HG03354 (cell line): Measurements from ENCODE around the gene KANK3.
"Not testable (repeated sequence)": the region's sequence is repeated elsewhere in the genome, so short reads cannot be mapped to it uniquely, and the experiment has no call there.

Source experiments
- ATAC-seq: cut with Tn5 transposase; IDR thresholded peaks from one replicate; pipeline ENCODE4 v1.9.1; 2021; ENCODE audit warnings: mild to moderate bottlenecking; ENCODE audit not compliant: unreplicated experiment, poor library complexity, severe bottlenecking

KANK3 gene

DNA sequence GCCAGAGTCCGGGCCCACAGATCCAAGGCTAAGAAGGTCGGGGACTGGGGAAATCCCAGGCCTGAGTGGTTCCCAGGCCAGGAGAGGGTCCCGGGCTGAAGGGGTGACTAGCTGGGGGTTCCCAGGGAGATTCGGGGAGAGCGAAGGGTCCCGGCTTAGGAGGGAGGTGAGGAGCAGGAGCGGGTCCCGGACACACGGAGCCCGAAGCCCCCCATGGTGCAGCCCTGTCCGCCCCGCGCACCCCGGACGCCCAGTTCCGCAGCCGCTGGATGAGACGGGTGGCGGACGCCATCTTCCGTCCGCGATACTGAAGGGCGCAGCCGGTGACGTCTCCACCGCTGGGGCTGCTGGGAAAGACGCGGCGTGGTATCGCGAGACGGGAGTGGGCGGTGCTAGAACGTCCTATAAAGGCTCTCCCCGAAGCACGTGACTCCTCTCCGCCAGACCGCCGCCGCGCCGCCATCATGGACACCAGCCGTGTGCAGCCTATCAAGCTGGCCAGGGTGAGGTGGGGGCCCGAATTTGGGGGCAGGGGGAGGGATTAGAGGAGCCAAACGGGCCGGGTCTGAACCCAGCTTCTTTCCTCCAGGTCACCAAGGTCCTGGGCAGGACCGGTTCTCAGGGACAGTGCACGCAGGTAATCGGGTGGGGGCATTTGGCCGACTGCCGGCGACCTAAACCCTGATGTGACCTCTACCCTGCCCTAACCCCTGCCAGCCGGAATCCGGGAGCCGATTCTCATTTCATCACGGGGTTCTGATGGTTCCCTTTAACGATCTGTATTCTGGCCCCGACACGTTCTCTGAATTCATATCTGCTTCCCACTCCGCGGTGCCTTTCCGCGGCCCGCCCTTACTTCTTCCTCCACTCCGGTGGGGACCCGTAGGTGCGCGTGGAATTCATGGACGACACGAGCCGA lies 21.7 kb downstream of the KANK3 start, which contains the start of the genes NDUFA7 and RPS28:
Gene NDUFA7, minus strand, starts transcription at position 309 of the 919 bp plus-strand sequence. Its CDS starts 17 bp downstream, at position 292.
Gene RPS28, plus strand, starts transcription at position 430 of the 919 bp plus-strand sequence. Its CDS starts 35 bp downstream, at position 465.
- peak; percentile 90 for ATAC-seq

DNA sequence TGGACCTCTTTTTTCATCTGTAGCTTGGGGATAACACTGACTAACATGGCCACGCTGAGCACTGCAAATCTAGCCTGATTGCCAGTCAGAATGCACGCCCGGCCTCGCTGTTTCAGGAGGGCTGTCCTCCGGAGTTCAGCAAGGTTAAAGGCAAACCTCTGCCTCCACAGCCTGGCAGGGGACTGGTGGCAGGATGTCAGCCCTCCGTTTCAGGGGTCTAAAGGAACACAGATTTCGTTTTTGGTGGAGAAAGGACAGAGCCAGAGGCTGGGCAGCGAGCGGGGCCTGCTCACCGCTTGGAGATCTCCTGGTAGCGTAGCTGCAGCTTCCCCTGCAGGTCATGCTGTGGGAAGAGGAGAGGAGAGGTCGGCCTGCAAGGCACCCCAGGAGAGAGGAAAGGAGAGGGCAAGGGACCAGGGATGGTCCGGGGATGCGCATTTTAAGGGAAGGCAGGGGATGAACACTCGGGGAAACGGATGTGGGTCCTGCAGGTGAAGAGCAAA lies 22.4 kb downstream of the KANK3 start:
- ATAC-seq, result peak; percentile 2

DNA sequence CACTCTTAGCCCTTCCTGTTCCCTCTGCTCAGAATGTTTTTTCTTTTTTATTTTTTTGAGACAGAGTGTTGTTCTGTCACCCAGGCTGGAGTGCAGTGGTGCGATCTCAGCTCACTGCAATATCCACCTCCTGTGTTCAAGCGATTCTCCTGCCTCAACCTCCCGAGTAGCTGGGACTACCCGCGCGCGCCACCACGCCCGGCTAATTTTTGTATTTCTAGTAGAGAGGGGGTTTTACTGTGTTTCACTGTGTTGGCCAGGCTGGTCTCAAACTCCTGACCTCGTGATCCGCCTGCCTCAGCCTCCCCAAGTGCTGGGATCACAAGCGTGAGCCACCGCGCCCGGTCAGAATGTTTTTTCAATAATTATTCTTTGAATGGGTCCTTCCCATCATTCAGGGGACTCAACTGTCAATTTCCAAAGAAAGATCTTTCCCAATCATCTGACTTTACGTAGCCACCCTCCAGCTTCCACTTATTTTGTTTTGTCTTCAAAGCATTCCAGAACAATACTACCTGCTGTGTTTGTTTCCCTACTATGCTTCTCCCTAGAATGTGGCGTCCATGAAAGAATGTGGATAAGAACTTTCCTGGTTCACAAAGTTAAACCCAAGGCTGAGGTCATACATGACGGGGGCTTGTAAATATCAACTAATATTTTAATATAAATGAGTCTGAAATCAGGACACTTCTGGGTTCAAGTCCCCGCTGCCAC lies 23.1 kb downstream of the KANK3 start:
- ATAC-seq, result no peak

DNA sequence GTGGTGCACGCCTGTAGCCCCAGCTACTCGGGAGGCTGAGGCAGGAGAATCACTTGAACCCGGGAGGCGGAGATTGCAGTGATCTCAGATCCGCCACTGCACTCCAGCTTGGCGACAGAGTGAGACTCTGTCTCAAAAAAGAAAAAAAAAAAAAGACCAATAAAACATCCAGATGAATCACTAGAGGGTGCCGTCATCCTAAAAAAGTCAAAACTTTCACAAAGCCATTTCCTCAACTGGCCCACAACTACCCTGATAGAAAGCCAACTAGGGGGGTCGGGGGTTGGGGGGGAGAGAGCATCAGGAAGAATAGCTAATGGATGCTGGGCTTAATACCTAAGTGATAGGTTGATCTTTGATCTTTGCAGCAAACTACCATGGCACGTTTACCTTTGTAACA lies 24.2 kb downstream of the KANK3 start:
- ATAC-seq, result not testable (repeated sequence)

DNA sequence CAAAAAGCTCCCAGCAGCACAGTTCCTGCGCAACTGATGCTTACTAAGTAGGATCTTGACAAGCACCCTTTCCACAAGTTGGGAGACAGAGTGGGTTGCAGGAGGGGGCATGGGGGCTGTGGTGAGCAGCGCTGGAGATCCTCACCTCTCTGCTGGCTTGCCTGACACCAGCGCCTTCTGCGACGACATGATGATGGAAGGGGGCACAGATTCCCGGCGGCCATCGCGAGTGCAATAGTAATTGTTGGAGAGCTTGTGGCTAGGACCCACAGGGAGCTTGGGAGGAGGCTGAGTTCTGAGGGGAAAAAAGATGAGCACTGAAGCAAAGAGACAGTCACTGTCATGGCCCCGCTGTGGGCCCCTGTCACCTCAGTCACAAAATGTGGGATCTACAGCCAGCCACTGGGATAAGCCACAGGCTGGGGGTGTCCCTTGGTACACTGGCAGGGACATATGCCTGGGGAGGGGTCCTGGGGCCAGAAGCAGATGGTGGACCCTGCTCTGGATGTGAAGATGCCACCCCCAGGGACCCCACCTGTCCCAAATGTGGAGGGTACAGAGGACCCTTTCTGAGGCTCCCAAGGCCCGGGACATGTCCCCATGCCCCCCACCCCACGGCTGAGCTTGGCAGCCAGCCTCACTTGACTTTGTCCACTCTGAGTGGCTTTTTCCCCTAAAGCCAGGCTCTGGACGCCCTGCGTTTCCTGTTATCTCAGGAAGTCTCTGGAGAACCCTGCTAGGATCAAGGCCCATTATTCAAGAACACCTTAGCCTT lies 26.5 kb downstream of the KANK3 start:
- no peak for ATAC-seq

DNA sequence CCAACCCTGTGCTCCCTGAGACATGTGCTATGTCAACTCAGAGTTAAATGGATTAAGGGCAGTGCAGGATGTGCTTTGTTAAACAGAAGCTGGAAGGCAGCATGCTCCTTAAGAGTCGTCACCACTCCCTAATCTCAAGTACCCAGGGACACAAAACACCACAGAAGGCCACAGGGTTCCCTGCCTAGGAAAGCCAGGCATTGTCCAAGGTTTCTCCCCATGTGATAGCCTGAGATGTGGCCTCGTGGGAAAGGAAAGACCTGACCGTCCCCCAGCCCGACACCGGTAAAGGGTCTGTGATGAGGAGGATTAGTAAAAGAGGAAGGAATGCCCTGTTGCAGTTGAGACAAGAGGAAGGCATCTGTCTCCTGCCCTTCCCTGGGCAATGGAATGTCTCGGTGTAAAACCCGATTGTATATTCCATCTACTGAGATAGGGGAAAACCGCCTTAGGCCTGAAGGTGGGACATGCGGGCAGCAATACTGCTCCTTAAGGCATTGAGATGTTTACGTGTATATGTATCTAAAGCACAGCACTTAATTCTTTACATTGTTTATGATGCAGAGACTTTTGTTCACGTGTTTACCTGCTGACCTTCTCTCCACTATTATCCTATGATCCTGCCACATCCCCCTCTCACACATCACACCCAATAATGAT lies 28.0 kb downstream of the KANK3 start:
- ATAC-seq, result not testable (repeated sequence)

DNA sequence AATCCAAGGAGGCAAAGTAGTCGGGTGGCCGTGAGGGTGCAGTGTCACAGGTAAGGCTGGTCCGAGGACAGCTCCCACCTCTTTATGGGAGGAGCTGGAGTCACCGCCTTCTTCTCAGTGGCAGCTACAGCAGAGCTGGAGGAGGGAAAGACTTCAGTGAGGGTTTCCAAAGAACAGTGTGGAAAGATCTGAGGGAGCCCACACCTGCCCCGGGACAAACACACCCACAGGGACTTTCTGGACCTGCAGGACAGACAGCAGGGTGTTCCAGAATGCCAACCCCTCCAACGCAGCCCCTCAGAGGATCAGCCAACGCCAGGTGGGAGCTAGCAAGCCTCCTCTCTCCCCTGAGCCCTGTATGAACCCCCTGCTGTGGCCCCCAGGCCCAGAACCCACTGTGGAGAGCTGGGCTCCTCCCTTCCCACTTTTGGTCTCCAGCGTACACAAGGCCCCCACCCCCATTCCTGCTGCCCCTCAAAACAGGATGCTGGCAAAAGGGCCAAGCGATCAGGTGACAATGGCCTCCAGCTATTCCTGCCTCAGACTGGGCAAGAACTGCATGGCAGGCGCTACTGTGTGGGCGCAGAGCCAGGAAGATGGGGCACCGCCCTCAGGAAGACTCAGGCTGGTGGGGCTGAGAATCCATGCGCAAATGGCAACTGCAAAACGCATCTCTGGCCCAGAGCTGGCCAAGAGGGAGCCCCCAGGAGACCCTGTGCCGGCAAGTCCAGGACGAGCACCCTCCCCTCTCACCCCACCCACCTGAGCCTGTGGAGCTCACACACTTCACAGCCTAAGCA lies 31.4 kb downstream of the KANK3 start:
- no peak for ATAC-seq

DNA sequence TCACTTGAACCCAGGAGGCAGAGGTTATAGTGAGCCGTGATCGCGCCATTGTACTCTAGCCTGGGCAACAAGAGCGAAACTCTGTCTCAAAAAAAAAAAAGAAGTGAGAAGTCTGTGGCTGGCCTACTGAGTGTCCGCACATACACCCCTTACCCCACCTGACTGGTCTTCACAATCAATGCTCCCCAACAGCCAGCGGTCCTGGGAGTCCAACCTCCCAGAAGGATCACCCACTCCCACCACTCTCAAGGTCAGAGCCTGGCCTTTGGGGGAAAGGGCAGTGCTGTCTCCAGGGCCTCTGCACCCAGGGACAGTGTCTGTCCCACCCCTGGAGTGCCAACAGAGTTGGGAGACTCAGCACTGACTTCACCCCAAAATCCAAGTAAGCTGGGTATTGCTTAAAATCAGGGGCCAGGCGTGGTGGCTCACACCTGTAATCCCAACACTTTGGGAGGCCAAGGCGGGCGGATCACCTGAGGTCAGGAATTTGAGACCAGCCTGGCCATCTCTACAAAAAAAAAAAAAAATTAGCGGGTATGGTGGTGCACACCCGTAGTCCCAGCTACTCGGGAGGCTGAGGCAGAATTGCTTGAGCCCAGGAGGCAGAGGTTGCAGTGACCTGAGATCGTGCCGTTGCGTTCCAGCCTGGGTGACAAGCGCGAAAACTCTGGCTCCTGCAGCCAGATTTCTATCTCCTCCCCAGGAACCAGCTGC lies 32.6 kb downstream of the KANK3 start:
- no peak for ATAC-seq

DNA sequence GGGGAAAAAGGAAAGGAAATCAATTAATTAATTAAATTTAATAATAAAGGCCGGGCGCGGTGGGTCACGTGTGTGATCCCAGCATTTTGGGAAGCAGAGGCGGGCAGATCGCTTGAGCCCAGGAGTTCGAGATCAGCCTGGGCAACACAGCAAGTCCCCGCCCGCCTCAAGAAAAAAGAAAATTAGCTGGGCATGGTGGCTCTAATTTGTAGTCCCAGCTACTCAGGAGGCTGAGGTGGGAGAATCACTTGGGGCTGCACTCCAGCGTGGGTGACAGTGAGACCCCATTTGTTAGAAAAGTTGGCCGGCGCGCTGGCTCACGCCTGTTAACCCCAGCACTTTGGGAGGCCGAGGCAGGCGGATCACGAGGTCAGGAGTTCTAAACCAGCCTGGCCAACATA lies 34.2 kb downstream of the KANK3 start:
- ATAC-seq, result no peak

DNA sequence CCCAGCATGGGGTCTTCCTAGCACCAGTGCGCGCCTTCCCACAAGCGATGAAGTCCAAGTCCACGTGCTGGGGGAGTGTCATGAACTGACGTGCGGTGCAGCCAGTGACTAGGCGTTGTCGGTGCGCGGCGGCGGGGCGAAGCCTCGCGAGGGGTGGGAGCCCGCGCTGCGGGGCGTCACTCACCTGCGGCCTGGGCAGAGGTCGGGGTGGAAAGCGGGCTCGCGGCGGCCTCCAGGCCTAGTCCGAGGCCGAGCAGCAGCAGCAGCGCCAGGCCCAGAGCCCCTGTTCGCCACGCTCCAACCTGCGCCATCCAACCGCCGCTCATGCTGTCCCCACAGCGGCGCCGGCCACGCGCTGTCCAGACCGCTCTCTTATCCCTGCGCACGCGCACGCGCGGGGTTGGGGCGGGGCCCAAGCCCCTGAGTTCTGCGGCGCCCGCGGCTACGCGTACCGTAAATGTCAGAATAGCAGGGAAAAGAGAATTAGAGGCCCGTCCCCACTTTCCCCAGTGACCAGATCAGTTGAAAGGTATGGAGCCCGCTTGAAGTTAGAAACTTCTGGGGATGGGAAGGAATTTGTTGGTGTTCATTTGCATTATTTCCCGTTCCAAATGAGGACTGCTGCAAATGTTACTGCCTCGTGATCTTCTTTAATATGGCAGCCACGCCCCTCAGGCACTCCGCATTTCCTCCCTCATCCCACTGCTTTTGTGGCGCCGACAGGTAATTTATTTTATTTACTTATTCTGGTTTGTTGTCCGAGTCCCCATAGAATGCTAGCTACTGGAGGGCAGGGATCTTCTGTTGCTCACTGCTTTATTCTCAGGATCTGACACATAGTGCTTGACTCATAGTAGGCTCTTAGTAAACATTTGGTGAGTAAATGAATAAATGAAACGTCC lies 34.8 kb downstream of the KANK3 start, which contains the start of gene CD320:
Gene CD320, minus strand, starts transcription at position 394 of the 902 bp plus-strand sequence. Its CDS starts 68 bp downstream, at position 326.
- ATAC-seq, result peak; percentile 77

DNA sequence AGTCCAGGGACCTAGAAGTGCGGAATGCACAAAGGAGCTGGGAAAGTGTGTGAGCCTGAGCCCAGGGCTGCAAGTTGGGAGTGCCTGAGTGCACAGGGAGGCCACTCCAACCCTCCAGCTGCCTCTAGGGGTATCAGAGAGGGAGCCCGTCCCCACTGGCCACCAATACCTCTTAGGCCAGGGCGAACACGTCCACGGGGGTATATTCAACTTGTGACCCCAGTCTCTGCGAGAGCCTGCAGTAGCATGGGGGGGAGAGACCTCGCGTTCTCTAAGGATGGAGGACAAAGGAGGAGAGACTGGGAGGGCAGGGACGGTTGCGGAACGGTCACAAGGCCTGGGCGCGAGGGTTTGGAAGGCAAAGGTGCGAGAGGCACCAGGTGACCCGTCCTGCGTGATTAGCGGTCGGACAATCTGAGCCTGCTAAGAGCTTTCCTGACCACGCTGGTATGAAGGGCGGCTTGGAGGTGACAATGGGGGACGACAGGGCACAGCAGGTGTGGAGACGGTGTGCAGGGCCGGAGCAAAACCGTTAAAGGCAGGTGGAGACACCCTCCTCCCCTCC lies 35.6 kb downstream of the KANK3 start:
- ATAC-seq, result peak; percentile 7

DNA sequence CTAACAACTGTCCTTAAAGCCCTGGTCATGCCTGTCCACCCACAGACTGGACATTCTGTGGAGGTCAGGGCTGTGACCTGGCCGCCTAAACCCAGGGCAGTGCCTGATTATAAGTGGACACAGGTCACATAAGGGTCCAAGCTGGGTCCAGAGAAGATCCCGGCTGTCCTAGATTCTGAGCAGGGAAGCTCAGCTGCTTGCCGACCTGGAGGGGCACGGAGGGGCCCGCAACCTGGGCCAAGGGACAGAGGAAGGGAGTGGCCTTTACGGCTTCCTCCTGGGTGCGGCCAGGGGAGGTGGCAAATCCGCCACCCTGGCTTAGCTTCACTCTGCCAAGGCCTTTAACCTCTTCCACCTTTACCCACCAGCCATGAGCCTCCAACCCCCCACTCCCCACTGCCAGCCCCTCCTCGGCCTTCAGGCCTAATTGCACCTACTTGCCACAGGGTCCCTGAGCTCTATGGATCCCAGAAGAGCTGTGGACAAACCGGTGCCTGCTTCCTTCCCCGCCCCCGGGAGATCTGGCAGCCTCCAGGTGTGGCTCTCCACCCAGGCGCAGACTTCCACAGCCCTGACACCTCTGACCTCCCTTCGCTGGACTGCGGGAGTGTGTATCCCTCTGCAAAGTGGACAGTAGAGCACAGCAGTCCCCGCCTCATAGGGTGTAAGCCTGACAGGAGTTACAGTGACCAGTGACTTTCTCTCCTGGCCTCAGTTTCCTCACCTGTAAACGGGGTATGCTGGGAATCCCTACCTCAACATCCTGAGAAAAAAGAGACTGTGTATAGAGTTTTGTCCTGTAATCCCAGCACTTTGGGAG lies 36.6 kb downstream of the KANK3 start:
- no peak for ATAC-seq

DNA sequence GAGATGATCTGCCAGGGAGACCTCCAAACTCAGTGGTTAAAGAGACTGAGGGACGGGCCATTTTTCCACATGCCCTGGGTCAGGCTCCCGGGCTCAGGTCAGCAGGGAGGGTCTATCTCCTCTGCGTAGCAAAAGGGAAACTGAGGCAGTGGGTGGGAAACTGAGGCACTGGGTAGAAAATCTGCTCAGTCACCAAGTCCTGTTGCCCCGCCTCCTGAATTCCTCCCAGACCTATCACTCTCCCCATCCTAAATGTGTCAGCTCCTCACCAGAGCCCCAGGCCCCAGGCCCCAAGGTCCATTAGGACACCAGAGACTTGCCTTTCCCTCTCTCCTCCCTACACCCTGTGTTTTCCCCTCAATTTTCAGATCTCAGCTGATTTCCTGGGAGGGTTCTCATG lies 37.3 kb downstream of the KANK3 start:
- ATAC-seq, result no peak

DNA sequence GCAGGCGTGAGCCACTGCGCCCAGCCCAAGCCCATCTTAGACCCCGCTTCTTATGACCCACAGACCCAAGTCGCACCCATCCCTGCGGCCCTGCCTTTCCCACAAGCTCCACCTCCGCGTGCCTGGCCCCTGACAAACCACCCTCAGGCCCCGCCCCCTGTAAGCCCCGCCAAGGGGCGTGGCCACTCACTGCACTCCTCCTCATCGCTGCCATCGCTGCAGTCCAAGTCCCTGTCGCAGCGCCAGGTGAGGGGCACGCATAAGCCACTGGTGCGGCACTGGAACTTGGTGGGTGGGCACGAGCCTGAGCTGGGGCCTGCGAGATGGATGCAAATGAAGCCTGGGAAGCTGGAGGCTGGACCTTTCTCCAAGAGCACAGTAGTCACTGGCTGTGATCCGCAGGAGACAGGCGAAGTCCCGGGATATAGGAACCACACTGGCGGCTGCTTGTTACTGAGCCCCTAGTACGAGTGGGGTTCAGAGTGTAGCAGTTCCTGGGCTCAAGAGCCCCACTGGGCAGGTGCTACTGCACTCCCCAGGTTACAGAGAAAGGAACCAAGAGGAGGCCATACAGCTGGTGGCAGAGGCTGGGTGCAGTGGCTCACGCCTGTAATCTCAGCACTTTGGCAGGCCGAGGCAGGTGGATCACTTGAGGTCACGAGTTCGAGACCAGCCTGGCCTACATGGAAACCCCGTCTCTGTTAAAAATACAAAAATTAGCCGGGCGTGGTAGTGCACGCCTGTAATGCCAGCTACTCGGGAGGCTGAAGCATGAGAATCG lies 38.0 kb downstream of the KANK3 start:
- no peak for ATAC-seq

DNA sequence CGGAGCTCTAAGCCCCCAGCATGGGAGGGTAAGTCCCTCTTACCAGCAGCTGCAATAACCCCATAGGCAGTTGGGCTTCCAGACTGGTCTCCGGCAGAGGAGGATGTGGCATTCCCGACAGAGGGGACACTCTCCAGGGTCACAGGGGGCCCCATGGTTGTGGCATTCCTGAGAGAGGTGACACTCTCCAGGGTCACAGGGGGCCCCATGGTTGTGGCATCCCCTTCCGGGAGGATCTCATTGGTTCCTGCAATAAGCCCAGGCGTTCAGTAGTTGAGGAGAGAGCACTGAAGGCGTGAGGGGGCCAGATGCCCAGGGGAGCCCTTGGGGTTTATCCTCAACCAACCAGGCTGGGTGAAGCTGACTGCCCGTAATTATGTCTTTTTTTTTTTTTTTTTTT lies 40.3 kb downstream of the KANK3 start:
- ATAC-seq, result no peak
